Heart right ventricle (tissue), 16 donors: ENCODE results near the gene NUP50. TPM values are rescaled to one million over a fixed set of nuclear protein-coding genes. Genes with fewer than 3 reads are reported as not detected.

ENCODE experiments used
- ATAC-seq, 8 donors: fragments of 200-7000 bp; cut with Tn5 transposase; one replicate each; pipeline ENCODE4 v1.9.1; 2020; ENCODE audit warnings: mild to moderate bottlenecking in 8 of 8, moderate library complexity in 8 of 8, moderate number of reproducible peaks in 1 of 8
- DNase-seq, 2 donors: peaks; one replicate each; pipeline ENCODE4 v3.0.0-alpha.2; 2020
- H3K27ac ChIP-seq, 10 donors: fragments of 200-600 bp; sonication (generic) in 2 of 10; one replicate each; pipeline versions ENCODE4 v1.5.0 to v1.8.0; 2020 to 2022; ENCODE audit warnings: mild to moderate bottlenecking in 3 of 10
- H3K27me3 ChIP-seq, 7 donors: fragments of 200-600 bp; one replicate each; pipeline ENCODE4 v1.8.0; 2021 to 2022; ENCODE audit warnings: mild to moderate bottlenecking in 2 of 7
- H3K36me3 ChIP-seq, 9 donors: fragments of 200-600 bp; sonication (generic) in 1 of 9; one replicate each; pipeline versions ENCODE4 v1.5.0 to v1.8.0; 2020 to 2022; ENCODE audit warnings: mild to moderate bottlenecking in 2 of 9
- H3K4me1 ChIP-seq, 9 donors: fragments of 200-600 bp; sonication (generic) in 1 of 9; one replicate each; pipeline versions ENCODE4 v1.5.0 to v1.8.0; 2020 to 2022; ENCODE audit warnings: mild to moderate bottlenecking in 4 of 9
- H3K4me3 ChIP-seq, 10 donors: fragments of 200-600 bp; sonication (generic) in 2 of 10; one replicate each; pipeline versions ENCODE4 v1.5.0 to v1.8.0; 2020 to 2022; ENCODE audit warnings: mild to moderate bottlenecking in 7 of 10, moderate library complexity in 2 of 10
- H3K9me3 ChIP-seq, 11 donors: fragments of 200-600 bp in 10 of 11; sonication (generic) in 2 of 11; one replicate each; pipeline versions ENCODE4 v1.5.0 to v1.8.0; 2013 to 2022; ENCODE audit warnings: mild to moderate bottlenecking in 2 of 11, control low read depth in 1 of 11, moderate library complexity in 1 of 11
- CTCF ChIP-seq, 9 donors: fragments of 200-600 bp; sonication (generic) in 2 of 9; IDR thresholded peaks; one replicate each; pipeline versions ENCODE4 v1.5.0 to v1.8.0; 2021 to 2022; ENCODE audit warnings: antibody characterized with exemption in 9 of 9, mild to moderate bottlenecking in 5 of 9, moderate library complexity in 1 of 9
- WGBS, 2 donors: extraction: QIAGEN DNeasy Blood & Tissue Kit; methylation state at CpG; one replicate each; pipeline ENCODE4 v1.1.7; 2013; ENCODE audit warnings: inconsistent platforms in 1 of 2; 5-methylcytosine and 5-hydroxymethylcytosine counted together
- intact Hi-C, 10 donors: fragments of 100-400 bp; cut with DNase I; formaldehyde crosslinking; loops; one replicate each; pipeline versions ENCODE4 v1.11.1 to v1.14.2; 2022
- polyA plus RNA-seq, 2 donors: library from polyadenylated mRNA; stranded (reverse); fragments of 200-250 nt; gene quantifications; one replicate each; pipeline ENCODE4 v1.2.3, GENCODE V29; 2013
- total RNA-seq, 10 donors: library from RNA; stranded (reverse); fragmentation: NEBNext Ultra II Directional in 3 of 10; extraction: Animal tissue kit (Norgen Biotek cat#: 25700) in 3 of 10; gene quantifications; one replicate each; pipeline versions ENCODE4 v1.2.1 to v1.2.4, GENCODE V29; 2021 to 2023
- donor health status: Arrhythmogenic right ventricular cardiomyopathy.
- donor health status: ischemic (EF 13 %, LVEDD 7.1; RV severe dilation, severe dysfunction).
- donor health status: healthy with polysubstance abuse.
- donor health status: DM: no; HTN: yes; CAD: no.
- donor health status: DM: no; HTN: no; CAD: no.
- donor health status: ischemic (EF 25% LVEDD 6.9; RV normal size, moderate dysfunction).
- donor health status: ischemic (EF 25% LVEDD 5.7; RV mildly dilated, moderate dysfunction).
- donor health status: healthy.
- donor health status: DM: yes; HTN: yes; CAD: no.
- donor health status: Ischemic cardiomyopathy.
- donor health status: ischemic (EF 35%, LVEDD 5.7; RV mildly dilated, moderate dysfunction).
- donor health status: nonischemic (EF 11% LVEDD 7.7; RV severe dilation, severe dysfunction).
- donor health status: DM: yes; HTN: yes; CAD: no.
- donor health status: PGD.
- donor health status: ischemic (EF 29% LVEDD 5.4; RV normal size, mild dysfunction).
- donor health status: nonischemic (EF 23%, LVEDD 6.1; RV moderate dilation, normal function).

Gene NUP50
- total and polyA plus RNA-seq, 12 donors = 5.7 to 21.2 (median 14.3) TPM

DNA sequence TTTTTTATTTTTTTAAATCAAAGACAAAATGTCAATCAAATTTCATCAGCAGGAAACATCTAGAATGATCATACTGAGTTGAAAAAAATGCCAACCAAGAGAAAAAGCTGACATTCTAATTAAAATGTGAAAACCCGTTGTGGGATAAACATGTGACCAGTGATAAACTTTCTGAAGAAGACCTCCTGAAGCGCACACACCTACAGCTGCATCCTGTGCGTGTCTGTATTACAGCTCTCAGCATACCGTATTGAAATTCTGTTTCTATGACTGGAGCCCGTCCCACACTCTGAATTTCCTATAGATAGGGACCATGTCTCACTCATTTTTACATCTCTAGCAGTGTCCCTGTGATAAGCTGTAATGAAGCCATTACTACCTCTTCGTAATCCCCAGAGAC, 12.2 kb upstream of the NUP50 start:
- WGBS, 2 donors = 89% methylated on average over 6 of the region's 6 CpGs
- no peaks in the 10 kb centered on the region for H3K9me3 ChIP-seq
- no peak overlapping the region for H3K4me3 ChIP-seq
- no peak overlapping the region for H3K27ac ChIP-seq
- no peaks in the 10 kb centered on the region for H3K4me1 ChIP-seq
- ATAC-seq (no peak), DNase-seq (no peak)
- intact Hi-C loops = no loop called here
- peaks cover 0 to 40% (median 6%) of the 10 kb centered on the region in 9 donors for H3K36me3 ChIP-seq
- no peak for TF ChIP-seq CTCF (IDR thresholded peaks at IDR 0.05)
- no peaks in the 10 kb centered on the region for H3K27me3 ChIP-seq

DNA sequence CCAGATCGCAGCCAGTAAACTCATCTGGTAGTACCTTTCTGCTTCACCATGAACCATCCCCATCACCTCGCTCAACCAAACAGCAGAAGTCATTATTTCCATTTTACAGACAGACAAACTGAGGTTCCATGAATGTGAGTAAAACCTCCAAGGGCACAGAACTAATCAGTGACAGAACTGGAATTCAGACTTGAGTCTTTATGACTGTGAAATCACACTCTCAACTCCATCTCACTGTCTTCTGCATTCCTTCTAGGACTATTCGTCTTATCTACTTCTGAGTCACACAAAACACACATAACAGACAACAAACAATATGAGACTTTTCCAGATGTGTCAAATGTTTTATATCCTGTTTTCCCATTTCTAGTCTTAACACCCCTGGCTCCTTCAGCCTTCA, 9.3 kb upstream of the NUP50 start:
- WGBS, 2 donors = 90 to 94% methylated on average over 3 of the region's 3 CpGs
- no peak overlapping the region for H3K27ac ChIP-seq
- ATAC-seq = no peak

GRCh38 chr22:45155050-45155840, 8.5 kb upstream of the NUP50 start:
- H3K36me3 ChIP-seq = peaks cover 0 to 39% (median 12%) of the 10 kb centered on the region in 9 donors
- ATAC-seq (no peak), DNase-seq (no peak)
- 84% methylated on average over 9 of the region's 9 CpGs for WGBS, 2 donors
- no peak for TF ChIP-seq CTCF (IDR thresholded peaks at IDR 0.05)
- intact Hi-C loops = no loop called here
- H3K27me3 ChIP-seq = no peaks in the 10 kb centered on the region
- H3K4me1 ChIP-seq = peaks cover 0 to 19% (median 6%) of the 10 kb centered on the region in 9 donors
- H3K9me3 ChIP-seq = no peaks in the 10 kb centered on the region
- no peak overlapping the region for H3K27ac ChIP-seq
- no peak overlapping the region for H3K4me3 ChIP-seq

More for the DNA sequence above, 9.3 kb upstream of the NUP50 start:
- Histone ChIP-seq H3K36me3 (peaks cover 0 to 43% (median 12%) of the 10 kb centered on the region in 9 donors), H3K9me3 (no peaks in the 10 kb centered on the region), H3K4me1 (peaks cover 0 to 11% (median 0%) of the 10 kb centered on the region in 9 donors), H3K4me3 (no peak overlapping the region), H3K27me3 (no peaks in the 10 kb centered on the region)
- intact Hi-C loops = no loop called here
- TF ChIP-seq CTCF (IDR thresholded peaks at IDR 0.05) = no peak
- DNase-seq = no peak

DNA sequence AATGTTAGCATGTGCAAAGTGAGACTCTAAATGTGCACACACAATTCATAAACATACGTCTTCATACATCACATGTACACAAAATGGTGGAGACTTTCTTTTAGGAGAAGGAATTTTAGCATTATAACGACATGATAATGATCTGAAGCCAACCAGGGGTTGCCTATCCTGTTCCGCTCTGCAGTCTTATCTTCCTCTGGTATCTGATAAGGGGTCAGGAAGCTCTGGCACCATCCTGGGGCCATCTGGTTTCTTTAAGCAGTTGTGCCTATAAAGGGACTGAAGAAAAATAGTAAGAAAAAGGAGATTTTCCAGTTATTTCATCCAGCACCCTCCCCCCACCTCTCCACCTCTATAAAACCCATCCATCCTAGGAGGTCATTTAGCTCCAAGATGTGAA, 5.8 kb upstream of the NUP50 start:
- Histone ChIP-seq H3K27me3 (no peaks in the 10 kb centered on the region), H3K4me1 (peaks cover 0 to 29% (median 12%) of the 10 kb centered on the region in 9 donors), H3K9me3 (no peaks in the 10 kb centered on the region), H3K36me3 (peaks cover 0 to 25% (median 7%) of the 10 kb centered on the region in 9 donors), H3K27ac (no peak overlapping the region), H3K4me3 (no peak overlapping the region)
- intact Hi-C loops = no loop called here
- ATAC-seq (no peak), DNase-seq (no peak)
- 77 to 81% methylated on average over 3 of the region's 3 CpGs for WGBS, 2 donors
- no peak for TF ChIP-seq CTCF (IDR thresholded peaks at IDR 0.05)
